NK-92 treated with Interleukin-12 subunit alpha and Interleukin-12 subunit beta, amount 100 ng/mL, for 24 hours (cell line): Measurements from ENCODE around the gene LMTK2.

Source experiments
- DNase-seq: peaks from one replicate; lab custom pipeline; 2025; lab: John Stamatoyannopoulos, UW

Gene LMTK2

DNA sequence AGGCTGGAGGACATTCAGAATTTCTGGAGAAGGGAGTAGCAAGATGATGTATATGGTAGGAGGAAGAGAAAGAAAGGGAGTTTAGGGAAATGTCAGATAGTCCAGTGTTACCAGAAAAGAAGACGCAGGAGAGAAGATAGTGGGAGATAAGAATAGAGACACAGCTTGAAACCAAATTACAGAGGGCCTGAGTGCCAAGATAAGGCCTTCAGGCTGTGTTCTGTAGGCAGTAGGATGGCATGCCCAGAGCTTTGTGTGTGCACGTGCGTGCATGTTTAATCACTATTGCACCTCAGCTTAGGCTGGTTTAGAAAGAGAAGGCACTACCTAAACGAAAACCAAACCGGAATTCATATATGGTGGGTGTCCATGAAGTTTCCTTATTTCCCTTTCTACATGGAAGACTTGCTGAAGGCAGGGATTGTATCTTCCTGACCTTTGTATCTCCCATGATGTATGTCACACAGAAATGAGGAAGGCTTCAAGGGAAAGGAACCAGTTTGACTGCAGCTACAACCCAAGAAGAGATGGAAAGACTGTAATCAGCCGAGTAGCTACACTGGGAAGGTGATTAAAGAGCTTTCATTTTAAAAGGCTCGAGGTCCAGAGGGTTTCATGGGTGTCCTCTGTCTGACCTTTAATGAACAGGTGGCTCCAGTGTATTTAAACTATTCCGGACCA lies 68.7 kb downstream of the LMTK2 start:
- DNase-seq, result no peak

DNA sequence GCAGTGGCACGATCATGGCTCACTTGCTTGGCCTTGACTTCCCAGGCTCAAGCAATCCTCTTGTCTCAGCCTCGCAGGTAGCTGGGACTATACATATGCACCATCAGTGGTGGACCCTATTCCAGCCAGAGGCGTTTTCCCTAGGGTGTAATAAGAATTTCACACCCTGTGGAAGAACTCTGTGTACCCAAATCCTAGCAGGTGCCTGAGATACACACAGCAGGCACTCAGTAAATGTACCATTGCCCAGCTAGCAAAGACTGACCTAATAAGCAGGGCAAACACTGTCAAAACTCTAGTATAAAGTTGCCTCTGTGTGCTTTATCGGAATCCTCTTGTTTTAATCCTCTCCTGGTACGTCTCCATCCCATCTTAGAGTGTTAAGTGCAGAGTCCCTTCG lies 70.9 kb downstream of the LMTK2 start:
- no peak for DNase-seq

DNA sequence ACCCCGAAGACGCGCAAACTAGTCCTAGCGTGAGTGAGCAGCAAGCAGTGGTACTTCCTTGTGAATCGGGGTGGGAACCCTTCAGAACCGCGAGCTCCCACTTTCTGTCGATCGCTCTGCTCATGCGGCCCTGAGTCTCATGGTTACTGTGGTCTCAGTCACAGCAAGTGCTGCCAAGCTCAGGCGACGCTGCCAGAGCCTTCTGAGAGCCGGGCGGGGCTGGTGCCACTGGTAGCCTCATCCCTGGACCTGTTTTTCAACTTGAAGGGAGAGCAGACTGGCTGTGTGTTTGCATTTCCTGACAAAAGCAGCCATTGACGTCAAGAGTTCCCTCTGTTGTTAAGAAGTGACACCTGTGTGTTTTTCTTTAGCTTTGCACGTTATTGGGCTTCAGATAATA lies 71.7 kb downstream of the LMTK2 start:
- no peak for DNase-seq

DNA sequence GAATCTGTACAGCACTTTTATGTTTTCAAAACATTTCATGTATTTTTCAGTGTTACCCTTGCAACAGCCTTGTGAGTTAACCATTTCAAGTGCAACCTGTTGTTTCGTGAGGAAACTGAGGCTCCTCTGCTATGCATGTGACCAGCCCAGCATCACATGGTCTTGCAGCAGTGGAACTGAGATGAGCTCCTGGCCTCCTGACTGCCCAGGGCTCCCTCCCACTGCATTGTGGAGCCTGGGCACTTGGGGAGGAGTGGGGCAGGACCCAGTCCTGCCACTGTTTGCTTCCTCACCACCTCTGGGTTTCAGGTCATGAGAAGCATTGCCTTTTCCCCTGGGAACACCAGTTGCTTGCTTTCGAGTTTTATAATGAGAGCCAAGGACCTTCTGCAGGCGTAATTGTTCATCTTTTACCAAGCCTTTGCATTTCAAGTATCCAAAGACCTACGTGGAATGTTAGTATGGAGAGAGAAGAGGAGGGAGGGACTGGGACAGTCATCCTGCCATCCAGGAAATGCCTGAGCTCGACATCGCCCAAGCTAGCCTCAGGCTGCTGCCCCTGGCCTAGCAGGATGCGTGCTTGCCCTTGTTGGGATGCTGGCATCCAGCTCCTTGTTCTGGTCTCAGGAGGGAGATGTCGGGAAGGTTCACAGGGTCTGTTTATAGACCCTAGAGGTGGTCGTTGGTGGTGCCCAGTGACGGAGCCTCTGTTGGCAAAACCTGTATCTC lies 72.3 kb downstream of the LMTK2 start:
- DNase-seq, result no peak

DNA sequence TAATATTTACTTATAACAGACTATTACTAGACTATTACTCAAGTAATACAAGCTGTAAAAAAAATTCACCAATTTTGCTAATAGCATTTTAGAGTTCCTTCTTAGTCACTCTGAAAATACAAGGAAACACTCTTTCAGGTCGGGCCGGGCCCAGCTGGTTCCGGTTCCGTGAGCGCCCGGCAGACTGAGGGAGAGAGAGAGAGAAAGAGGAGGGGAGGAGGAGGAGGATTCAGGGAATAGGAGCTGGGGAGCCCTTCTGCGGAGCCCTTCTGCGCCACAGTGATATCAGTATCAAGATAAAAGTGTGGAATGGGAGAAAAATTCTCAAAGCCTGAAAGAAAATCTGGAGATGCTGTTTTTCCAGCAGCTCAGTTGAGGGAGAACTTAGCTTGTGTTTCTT lies 74.1 kb downstream of the LMTK2 start:
- no peak for DNase-seq

DNA sequence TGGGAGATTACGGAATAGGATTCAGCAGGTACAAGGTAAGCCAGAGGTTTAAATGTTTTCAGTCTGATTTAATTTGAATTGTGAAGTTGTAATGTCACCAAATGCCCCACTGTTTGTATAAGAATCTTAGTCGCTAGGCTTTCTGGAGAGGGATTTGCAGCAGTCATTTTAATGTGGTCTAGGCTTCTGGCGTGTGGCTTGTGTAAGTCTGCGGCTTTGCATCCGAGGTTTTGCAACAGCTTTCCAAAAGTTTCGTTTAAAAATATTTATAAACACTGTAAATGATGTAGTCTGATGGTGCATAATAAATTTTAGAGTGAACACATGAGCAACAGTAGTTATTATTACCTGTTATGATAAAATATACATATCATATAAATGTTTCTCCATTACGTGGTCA lies 78.4 kb downstream of the LMTK2 start:
- DNase-seq, result no peak

DNA sequence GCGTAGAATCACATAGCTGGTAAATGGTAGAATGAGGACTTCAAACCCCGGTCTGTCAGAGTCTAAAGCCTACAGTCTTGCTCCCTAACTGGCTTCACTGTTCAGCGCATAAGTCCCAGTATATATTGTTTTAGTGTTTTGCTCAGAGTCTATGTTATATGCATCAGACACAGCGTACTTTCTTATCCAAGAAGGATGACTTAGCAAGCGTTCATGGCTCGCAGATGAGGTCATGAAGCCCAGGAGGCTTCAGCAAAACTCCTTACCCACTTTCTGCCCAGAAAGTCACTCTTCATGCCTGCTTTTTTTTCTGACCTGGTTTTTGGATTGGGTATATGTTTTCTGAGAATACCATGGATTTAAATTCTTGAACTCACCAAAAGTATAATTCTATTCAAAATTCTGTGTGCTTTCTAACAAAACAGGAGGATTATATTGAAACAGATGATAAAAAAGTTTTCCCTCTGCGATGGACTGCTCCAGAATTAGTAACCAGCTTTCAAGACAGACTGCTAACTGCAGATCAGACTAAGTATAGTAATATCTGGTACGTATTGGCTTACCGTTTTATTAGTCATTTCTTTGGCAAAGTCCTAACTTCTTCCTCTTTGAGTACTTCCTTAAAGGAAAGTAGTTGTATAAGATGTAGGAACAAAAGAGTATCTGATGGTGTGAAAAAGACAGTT lies 79.9 kb downstream of the LMTK2 start:
- DNase-seq, result no peak

DNA sequence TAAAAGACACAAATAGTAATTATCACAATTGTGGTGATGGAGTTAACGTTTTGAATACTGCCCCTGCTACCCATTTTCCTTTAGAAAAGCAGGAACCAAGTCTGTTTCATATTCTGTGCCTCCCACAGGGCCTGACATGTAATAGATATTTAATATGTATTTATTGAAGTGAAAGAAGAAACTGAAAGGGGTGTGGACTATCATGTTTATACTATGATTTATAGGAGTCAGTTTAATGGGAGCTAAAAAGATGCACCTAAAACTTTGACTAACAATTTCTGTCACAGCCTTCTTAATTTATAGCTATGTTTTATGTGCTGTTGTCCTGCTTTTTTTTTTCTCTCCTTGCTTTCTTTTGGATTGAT lies 80.5 kb downstream of the LMTK2 start:
- DNase-seq, result no peak

DNA sequence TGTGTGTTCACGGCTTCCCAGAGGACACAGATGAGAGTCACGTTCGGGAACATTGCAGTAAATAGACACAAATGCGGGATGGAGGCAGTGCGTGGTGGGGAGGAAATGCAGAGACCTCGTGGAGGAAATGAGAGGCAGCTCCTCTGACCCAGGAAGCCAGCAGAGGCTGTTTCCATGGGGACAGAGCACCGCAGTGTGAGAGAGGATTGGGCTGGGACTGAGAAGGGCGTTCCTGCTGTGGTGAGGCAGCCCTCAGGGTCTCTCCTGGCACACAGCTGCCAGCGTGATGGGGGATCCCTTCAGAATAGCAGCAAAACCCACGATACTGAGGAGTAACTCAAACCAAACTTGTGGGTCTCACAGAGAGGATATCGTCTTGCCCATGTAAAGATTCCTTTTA lies 82.9 kb downstream of the LMTK2 start:
- DNase-seq, result no peak

DNA sequence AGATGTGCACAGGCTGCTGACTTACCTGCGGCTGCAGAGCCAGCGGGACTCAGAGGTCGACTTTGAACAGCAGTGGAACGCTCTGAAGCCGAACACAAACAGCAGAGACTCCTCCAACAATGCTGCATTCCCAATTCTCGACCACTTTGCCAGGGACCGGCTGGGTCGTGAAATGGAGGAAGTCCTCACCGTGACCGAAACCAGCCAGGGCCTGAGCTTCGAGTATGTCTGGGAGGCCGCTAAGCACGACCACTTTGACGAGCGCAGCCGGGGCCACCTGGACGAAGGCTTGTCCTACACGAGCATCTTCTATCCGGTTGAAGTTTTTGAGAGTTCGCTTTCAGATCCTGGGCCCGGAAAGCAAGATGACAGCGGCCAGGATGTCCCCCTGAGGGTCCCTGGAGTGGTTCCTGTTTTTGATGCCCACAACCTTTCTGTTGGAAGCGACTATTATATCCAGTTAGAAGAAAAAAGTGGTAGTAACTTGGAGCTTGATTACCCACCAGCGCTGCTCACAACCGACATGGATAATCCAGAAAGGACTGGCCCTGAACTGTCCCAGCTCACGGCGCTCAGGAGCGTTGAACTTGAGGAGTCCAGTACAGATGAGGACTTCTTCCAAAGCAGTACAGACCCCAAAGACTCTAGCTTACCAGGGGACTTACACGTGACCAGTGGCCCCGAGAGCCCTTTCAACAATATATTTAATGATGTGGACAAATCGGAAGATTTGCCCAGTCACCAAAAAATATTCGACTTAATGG lies 85.2 kb downstream of the LMTK2 start:
- no peak for DNase-seq

DNA sequence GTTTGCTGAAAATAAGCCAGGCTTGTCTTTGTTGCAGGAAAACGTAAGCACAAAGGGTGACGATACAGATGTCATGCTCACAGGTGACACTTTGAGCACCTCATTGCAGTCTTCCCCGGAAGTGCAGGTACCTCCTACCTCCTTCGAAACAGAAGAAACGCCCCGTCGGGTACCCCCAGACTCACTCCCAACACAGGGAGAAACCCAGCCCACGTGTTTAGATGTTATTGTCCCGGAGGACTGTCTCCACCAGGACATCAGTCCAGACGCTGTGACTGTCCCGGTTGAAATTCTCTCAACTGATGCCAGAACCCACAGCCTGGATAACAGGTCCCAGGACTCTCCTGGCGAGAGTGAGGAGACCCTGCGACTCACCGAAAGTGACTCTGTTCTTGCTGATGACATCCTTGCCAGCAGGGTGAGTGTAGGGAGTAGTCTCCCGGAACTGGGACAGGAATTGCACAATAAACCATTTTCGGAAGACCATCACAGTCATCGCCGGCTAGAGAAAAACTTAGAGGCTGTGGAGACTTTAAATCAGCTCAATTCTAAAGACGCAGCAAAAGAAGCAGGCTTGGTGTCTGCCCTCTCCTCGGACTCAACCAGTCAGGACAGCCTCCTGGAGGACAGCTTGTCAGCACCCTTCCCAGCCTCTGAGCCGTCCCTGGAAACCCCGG lies 86.3 kb downstream of the LMTK2 start:
- DNase-seq, result no peak

DNA sequence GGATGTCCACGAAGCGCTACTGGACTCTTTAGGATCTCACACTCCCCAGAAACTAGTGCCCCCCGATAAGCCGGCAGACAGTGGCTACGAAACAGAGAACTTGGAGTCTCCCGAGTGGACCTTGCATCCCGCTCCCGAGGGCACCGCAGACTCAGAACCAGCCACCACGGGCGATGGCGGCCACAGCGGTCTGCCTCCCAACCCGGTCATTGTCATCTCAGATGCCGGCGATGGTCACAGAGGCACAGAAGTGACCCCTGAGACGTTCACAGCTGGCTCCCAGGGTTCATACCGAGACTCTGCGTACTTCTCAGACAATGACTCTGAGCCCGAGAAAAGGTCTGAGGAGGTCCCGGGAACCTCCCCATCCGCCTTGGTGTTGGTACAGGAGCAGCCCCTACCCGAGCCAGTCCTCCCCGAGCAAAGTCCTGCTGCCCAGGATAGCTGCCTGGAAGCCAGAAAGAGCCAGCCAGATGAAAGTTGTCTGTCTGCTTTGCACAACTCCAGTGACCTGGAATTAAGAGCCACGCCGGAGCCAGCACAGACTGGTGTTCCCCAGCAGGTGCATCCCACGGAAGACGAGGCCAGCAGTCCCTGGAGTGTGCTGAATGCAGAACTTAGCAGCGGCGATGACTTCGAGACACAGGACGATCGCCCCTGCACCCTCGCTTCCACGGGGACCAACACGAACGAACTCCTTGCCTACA lies 87.0 kb downstream of the LMTK2 start:
- DNase-seq, result no peak

DNA sequence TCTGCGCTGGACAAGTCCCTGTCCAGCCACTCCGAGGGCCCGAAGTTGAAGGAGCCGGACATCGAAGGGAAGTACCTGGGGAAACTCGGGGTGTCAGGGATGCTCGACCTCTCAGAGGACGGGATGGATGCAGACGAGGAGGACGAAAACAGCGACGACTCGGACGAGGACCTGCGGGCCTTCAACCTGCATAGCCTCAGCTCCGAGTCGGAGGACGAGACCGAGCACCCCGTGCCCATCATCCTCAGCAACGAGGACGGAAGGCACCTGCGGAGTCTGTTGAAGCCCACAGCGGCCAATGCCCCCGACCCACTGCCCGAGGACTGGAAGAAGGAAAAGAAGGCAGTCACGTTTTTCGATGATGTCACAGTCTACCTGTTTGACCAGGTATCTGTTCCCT lies 87.5 kb downstream of the LMTK2 start:
- no peak for DNase-seq

DNA sequence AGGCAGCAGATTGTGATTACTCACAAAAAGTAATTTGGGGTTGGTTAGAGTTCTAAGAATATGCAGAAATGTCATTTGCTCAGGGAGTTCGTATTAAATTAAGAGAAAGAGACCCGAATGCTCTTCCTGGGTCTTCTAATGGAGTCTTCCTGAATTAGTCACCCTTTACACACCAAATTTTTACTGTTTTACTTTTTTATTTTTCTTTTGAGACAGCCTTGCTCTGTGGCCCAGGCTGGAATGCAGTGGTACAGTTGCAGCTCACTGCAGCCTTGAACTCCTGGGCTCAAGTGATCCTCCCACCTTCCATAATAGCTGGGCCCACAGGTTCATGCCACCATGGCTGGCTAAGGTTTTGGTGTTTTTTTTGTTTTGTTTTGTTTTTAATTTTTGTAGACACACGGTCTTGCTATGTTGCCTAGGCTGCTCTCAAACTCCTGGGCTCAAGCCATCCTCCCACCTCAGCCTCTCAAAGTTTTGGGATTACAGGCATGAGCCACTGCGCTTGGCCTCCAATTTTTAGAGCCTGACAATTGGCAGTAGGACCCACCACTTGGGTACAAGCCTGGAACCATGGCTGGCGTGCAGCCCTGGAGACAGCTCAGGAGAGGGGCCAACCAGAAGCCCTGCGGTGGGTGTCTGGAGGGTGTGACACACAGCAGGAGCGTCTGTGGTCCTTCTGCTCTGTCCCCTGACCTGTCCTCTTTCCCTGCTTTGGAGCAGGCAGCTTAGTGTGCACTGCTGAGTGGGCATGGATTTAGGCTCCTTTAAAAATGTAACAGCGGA lies 88.2 kb downstream of the LMTK2 start:
- DNase-seq, result no peak

DNA sequence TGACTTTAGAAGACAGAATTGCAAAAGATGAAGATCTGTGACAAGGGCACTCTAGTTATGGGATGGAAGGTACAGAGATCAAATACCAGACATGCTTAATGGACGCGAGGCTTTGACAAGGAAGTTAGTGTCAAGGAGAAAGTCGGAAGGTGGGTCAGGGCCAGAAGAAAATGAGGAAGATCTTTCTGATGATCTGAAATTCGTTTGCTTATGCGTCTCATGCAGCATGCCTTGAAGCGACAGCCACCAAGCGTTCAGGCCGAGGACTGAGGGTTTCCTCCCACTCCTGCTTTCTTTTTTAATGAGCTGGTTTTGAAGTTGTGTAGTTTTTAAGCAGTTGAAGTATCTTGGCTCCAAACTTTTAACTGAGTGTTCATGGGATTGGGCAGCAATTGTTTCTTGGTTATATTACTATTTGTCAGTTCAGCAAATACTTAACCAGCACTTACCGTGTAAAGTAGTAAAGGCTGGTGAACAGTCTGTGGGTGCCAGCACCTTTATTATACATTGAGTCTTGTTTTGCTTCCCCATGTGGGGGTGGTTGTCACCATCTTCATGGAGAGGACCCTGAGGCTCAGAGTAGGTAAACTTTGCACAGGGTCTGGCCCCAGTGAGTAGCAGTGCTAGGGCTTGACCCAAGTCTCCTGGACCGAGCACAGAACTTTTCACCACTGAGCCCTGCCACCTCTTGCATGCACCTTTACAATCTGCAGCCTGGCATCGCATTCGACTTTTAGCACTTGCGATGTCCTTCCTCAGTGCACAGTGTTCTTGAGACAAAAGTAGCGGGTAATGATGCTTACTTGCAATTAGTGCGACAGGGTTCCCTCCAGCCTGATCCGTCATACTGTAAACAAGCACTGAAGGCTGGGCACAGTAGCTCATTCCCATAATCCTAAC lies 90.3 kb downstream of the LMTK2 start:
- no peak for DNase-seq

DNA sequence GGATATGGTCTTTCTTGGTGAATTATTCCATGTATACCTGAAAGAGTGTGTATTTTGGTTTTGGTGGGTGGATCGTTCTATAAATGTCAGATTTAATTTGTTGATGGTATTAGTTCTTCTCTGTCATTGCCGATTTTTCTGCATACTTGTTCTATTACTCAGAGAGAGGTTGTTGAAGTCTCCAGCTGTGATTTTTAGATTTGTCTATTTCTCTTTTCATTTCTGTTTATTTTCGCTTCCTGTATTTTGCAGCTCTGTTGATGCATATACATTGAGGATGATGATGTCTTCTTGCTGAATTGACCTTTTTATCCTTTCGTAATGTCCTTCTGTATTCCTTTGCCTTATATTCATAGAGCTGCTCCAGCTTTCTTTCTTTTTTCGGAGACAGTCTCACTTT lies 92.5 kb downstream of the LMTK2 start:
- DNase-seq, result no peak

DNA sequence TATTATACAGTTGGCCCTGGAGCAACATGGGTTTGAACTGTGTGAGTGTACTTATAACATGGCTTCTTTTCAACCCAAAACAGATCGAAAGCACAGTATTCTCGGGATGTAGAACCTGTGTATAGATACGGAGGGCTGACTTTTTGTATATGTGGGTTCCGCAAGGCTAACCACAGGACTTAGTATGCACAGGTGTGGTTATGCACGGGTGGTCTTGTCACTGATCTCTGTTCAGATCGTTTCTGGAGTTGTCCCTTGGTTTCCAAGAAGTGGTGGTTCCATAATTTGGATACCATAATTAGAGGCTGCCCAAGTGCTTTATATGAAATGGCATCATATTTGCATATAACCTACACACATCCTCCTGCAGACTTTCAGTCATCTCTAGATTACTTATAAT lies 93.7 kb downstream of the LMTK2 start:
- DNase-seq, result no peak

DNA sequence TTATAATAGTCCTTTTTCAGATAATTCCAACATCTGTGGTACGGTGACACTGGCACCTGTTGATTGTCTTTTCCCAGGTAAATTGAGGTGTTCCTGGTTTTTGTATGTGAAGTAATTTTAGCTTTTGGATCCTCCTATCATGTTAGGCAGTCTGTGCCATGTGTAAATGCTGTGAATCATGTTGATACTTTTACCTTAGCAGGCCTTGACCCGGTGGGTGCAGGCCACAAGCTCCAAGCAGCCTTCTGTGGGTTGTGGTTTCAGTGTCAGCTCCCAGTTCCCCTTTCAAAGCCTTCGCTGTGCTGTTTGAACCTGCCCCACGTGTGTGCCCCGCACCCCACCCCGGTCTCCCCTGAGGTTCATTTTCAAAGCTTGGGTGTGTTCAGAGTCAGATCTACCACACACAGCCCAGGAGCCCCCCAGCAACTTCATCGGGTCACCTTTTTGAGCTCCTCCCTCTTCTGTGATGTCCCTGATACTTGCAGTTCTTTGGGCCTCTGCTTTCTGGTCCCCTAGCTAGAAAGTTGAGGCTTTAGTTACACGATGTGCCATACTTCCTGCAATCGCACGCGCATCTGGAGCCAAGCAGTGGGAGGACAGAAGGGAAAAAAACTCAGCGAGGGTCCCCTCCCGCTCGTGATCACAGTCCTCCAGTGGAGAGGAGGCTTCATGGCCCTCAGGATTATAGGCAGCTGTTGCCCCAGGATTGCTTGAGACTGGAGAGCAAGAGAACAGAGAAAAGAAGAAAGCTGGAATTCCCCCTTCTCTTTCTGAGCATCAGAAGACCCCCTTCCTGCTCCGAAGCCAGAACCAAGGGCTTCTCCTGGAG lies 95.9 kb downstream of the LMTK2 start:
- DNase-seq, result peak; percentile 79
